Lower lobe of right lung (tissue), 2 donors: ENCODE results near the gene DTNBP1. TPM values are rescaled to one million over a fixed set of nuclear protein-coding genes. Genes with fewer than 3 reads are reported as not detected.

Experiments used
- ATAC-seq, 2 donors: fragments of 200-7000 bp; cut with Tn5 transposase; one replicate each; pipeline ENCODE4 v1.9.1; 2020 to 2022; ENCODE audit warnings: mild to moderate bottlenecking in 2 of 2, moderate library complexity in 2 of 2
- DNase-seq: peaks from one replicate; pipeline ENCODE4 v3.0.0-alpha.2; 2020
- H3K27ac ChIP-seq: fragments of 200-600 bp; one replicate; pipeline ENCODE4 v1.8.0; 2022
- H3K27me3 ChIP-seq: fragments of 200-600 bp; one replicate; pipeline ENCODE4 v1.8.0; 2022; ENCODE audit warnings: low read depth
- H3K36me3 ChIP-seq: fragments of 200-600 bp; one replicate; pipeline ENCODE4 v1.8.0; 2022; ENCODE audit warnings: mild to moderate bottlenecking
- H3K4me1 ChIP-seq: fragments of 200-600 bp; one replicate; pipeline ENCODE4 v1.8.0; 2022
- H3K4me3 ChIP-seq: fragments of 200-600 bp; one replicate; pipeline ENCODE4 v1.8.0; 2022; ENCODE audit warnings: mild to moderate bottlenecking
- H3K9me3 ChIP-seq: fragments of 200-600 bp; one replicate; pipeline ENCODE4 v1.8.0; 2022
- intact Hi-C: fragments of 100-400 bp; cut with DNase I; formaldehyde crosslinking; loops from one replicate; pipeline ENCODE4 v1.11.0; 2022
- total RNA-seq: library from RNA; stranded (reverse); fragmentation: NEBNext Ultra II Directional; extraction: Animal tissue kit (Norgen Biotek cat#: 25700); gene quantifications from one replicate; pipeline ENCODE4 v1.2.1, GENCODE V29; 2021
- TF ChIP-seq, protein P1 (sequence below): fragments of 200-600 bp; IDR thresholded peaks from one replicate; pipeline ENCODE4 v1.8.0; 2022; ENCODE audit warnings: antibody characterized with exemption, mild to moderate bottlenecking
- donor health status: DM: no; HTN: yes; CAD: no; lungs with severe emphysema.

Gene DTNBP1
- total RNA-seq, 1 donor from 2014 or later: 25.9 TPM

DNA sequence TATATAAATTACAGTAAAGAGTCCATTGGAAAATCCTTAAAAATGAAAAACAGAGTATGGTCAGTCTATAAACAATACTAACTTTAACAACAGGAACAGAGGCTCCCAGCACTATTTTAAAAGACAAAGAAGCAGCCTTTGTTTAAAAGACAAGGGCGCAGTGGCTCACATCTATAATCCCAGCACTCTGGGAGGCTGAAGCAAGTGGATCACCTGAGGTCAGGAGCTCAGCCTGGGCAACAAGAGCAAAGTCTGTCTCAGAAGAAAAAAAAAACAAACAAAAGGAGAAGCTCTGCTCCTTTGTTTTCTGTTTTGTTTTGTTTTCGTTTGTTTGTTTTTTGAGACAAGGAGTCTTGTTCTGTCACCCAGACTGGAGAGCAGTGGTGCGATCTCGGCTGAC lies 89.4 kb downstream of the DTNBP1 start:
- intact Hi-C loops: no loop called here
- TF ChIP-seq, protein P1, sequence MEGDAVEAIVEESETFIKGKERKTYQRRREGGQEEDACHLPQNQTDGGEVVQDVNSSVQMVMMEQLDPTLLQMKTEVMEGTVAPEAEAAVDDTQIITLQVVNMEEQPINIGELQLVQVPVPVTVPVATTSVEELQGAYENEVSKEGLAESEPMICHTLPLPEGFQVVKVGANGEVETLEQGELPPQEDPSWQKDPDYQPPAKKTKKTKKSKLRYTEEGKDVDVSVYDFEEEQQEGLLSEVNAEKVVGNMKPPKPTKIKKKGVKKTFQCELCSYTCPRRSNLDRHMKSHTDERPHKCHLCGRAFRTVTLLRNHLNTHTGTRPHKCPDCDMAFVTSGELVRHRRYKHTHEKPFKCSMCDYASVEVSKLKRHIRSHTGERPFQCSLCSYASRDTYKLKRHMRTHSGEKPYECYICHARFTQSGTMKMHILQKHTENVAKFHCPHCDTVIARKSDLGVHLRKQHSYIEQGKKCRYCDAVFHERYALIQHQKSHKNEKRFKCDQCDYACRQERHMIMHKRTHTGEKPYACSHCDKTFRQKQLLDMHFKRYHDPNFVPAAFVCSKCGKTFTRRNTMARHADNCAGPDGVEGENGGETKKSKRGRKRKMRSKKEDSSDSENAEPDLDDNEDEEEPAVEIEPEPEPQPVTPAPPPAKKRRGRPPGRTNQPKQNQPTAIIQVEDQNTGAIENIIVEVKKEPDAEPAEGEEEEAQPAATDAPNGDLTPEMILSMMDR: no peak
- ATAC-seq (no peak), DNase-seq (no peak)
- Histone ChIP-seq H3K27me3 (no peaks in the 10 kb centered on the region), H3K4me3 (no peak overlapping the region), H3K36me3 (no peaks in the 10 kb centered on the region), H3K4me1 (no peaks in the 10 kb centered on the region), H3K9me3 (no peaks in the 10 kb centered on the region), H3K27ac (no peak overlapping the region)

DNA sequence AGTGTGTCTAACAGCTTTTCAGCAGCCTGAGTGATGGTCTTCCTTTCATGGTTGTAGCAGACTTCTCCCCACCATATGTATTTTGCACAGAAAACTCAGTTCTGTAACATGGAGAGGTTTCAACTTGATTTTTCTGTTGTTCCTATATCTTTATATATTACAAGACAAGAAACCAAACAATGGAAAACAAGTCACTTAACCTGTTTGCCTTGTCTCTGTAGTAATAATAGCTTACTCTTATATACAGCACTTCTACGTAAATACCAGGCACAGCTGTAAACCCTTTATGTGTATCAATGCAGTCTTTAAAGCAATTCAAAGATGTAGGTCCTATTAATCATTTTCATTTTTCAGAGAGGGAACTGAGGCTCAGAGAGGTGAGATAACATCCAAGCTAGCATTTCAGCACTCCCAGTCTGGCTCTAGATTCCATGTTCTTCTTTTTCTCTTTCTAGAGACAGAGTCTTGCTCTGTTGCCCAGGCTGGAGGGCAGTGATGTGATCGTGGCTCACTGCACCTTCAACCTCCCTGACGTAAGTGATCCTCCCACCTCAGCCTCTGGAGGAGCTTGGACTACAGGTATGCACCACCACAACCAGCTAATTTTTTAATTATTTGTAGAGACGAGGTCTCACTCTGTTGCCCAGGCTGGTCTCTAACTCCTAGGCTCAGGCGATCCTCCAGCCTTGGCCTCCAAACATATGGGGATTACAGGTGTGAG lies 90.4 kb downstream of the DTNBP1 start:
- H3K27me3 ChIP-seq: no peaks in the 10 kb centered on the region
- no peaks in the 10 kb centered on the region for H3K36me3 ChIP-seq
- no peak for DNase-seq

DNA sequence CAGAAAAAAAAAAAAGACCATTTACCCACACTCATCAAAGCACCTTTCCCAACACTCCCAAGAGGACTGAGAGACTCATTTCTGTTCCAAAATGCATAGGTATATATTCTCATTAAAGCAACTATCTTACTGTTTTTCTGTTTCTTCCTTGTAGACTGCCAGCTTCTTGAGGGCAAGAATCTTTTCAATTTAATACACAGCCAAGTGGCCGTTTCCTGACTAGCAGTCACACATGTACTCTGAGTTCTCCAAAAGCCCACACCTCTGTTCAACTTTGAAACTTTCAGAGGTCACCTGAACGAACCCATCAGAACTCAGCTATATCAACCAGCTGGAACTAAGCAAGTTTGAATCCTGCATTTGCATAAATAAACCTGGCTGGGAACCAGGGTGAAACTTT lies 92.7 kb downstream of the DTNBP1 start:
- Histone ChIP-seq H3K27me3 (no peaks in the 10 kb centered on the region), H3K4me1 (no peaks in the 10 kb centered on the region), H3K4me3 (no peak overlapping the region), H3K27ac (no peak overlapping the region), H3K9me3 (no peaks in the 10 kb centered on the region), H3K36me3 (no peaks in the 10 kb centered on the region)
- no peak for DNase-seq
- intact Hi-C loops: no loop called here
- TF ChIP-seq, protein P1: no peak
- ATAC-seq: no peak

More for the DNA sequence above, 90.4 kb downstream of the DTNBP1 start:
- H3K9me3 ChIP-seq: no peaks in the 10 kb centered on the region
- H3K4me1 ChIP-seq: no peaks in the 10 kb centered on the region
- H3K27ac ChIP-seq: no peak overlapping the region
- intact Hi-C loops: no loop called here
- ATAC-seq: no peak
- TF ChIP-seq, protein P1: no peak
- no peak overlapping the region for H3K4me3 ChIP-seq

DNA sequence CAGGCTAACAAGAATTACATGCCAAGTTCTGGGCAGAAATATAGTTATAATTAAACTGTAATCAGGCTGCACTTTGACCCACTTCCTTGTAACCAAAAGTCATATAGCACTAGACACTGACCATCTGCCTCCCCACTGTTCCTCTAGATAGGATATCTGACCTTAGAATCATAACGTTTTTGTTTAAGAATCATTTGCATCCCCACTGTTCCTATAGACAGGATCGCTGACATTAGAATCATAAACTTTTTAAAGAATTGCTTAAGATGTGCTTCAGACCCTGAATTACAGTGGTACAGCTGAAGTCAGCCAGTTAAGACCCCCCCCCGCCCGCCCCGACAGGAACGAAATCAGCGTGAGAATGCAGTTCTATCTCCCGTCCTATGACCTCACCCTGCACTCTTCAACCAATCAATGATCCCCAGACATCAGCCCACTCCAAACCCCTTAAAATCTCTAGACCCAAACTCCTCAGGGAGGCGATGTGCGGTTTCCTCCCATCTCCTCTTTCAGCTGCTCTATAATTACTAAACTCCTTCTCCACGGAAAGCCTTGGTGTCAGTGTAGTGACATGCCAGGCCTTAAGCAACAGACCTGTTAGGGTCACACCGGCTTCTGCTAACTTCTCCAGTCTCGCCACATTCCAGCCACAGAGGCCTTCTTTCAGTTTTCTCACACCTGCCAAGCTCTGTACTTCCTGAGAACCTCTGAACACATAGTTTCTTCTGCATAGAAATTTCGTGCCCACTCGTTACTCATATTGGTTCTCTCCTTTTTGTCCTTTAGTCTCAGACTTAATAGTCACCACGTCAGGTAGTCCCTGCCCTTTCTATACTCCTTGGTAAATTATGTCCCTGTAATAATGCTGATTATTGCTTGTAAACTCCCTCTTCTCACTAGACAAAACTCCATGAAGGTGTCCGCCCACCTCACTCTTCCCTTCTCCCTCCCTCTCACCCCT lies 93.5 kb downstream of the DTNBP1 start:
- DNase-seq: no peak
- H3K4me3 ChIP-seq: no peak overlapping the region
- TF ChIP-seq, protein P1: no peak
- no peaks in the 10 kb centered on the region for H3K36me3 ChIP-seq
- H3K9me3 ChIP-seq: no peaks in the 10 kb centered on the region
- H3K27me3 ChIP-seq: no peaks in the 10 kb centered on the region
- intact Hi-C loops: no loop called here
- ATAC-seq: no peak
- no peak overlapping the region for H3K27ac ChIP-seq
- no peaks in the 10 kb centered on the region for H3K4me1 ChIP-seq

DNA sequence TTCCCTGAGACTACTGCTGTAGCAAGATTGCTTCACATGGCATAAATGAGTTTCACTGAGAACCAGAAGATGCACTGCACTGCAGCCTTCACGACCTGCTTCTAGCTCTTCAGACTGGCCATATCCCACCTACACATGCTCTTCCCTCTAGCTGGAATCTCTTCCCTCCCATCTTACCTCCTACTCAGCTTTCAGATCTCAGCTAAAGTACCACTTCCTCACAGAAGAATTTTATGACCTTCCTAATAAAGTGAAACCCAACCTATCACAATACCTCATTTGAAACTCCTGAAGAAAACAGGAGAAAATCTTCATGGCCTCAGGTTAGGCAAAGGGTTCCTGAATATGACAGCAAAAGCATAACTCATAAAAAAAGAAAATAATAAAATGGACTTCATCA lies 99.9 kb downstream of the DTNBP1 start:
- ATAC-seq (no peak), DNase-seq (no peak)
- Histone ChIP-seq H3K4me3 (no peak overlapping the region), H3K36me3 (no peaks in the 10 kb centered on the region), H3K27me3 (no peaks in the 10 kb centered on the region), H3K9me3 (no peaks in the 10 kb centered on the region), H3K4me1 (no peaks in the 10 kb centered on the region), H3K27ac (no peak overlapping the region)
- TF ChIP-seq, protein P1: no peak
- intact Hi-C loops: no loop called here
